NCI-H526 (cell line): ENCODE data around the gene SMIM8.
A peak's percentile ranks its signal among the peaks of the same experiment; 100 is the strongest.
"Not testable (repeated sequence)": the region's sequence is repeated elsewhere in the genome, so short reads cannot be mapped to it uniquely, and the experiment has no call there.

Experiments used
- DNase-seq, 2 experiments: peaks; one replicate each; lab custom pipeline; 2025; lab: John Stamatoyannopoulos, UW

Gene SMIM8, protein sequence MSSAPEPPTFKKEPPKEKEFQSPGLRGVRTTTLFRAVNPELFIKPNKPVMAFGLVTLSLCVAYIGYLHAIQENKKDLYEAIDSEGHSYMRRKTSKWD

GRCh38 chr6:87322304-87323212 is at the start of gene SMIM8:
TSS of gene SMIM8 (plus strand) at chr6:87322588. CDS start at chr6:87337032, 14,444 bp downstream.
- DNase-seq, result peak; percentile 20 to 90

- no peak for DNase-seq
Measured at GRCh38 chr6:87274660-87275274, 47.6 kb upstream of the SMIM8 start.

GRCh38 chr6:87276624-87277023 is 45.8 kb upstream of the SMIM8 start:
- peak; percentile 5 to 10 for DNase-seq

DNA sequence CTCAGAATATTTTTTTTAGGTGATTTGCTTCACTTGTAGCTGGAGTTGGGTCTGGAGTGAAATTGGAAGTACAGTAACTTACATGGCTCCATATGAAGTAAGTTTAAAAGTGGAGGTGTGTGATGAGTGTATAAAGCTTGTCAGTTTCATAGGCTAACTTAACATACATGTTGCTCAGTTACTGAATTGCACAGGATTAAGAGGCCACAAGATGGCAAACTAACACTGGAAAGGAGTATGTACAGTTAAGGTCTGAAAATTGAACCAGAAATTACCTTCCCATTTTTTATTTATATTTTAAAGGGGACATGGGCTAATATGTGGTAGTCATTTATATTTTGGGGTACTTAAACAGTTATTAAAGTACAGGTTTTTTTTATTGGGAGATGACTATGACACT is 45.3 kb upstream of the SMIM8 start:
- peak; percentile 28 to 44 for DNase-seq

DNA sequence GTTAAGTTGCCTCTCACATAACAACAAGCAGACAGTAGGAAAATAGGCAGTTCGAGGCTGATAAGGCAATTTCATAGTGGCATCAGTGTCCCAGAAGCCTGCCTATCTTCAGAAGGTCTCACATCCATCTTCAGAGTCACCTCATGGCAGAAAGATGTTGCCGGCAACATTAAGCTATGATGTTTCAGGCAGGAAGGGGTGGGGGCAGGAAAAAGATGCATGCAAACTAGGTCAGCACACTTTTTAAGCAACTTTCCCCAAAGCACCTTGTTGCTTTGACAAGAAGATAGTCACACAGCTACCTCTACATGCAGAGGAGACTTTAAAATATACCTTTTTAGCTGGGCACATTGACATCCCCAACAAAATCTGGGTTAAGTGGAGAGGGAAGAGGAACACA is 43.2 kb upstream of the SMIM8 start:
- DNase-seq, result no peak

DNA sequence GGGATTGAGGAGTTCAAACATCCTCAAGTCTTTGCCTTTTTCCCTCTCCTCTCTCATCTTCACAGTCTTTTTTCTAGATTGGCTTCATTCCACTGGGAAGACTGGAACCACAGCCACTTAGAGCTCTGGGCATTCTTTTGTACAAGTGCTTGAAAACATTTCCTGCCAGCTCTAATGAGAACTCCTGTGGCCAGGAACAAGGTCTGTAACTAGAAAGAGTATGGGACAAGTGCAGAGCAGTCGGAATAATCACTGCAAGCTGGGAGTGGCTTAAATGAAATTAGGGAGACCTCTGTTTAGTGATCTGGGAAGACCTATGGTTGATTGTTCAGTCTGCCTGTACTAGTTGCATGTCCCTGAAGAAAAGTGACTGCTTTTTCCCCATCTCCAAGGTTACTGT is 41.0 kb upstream of the SMIM8 start:
- no peak for DNase-seq

- no peak for DNase-seq
Measured at GRCh38 chr6:87282743-87283142, 39.6 kb upstream of the SMIM8 start.

- no peak for DNase-seq
Measured at GRCh38 chr6:87283461-87283860, 38.9 kb upstream of the SMIM8 start.

- DNase-seq, result no peak
Measured at GRCh38 chr6:87287251-87287650, 35.1 kb upstream of the SMIM8 start.

GRCh38 chr6:87289571-87289970 is 32.8 kb upstream of the SMIM8 start:
- DNase-seq, result no peak

- DNase-seq, result no peak
Measured at GRCh38 chr6:87291883-87292282, 30.5 kb upstream of the SMIM8 start.

- no peak for DNase-seq
Measured at GRCh38 chr6:87293526-87293925, 28.9 kb upstream of the SMIM8 start.

GRCh38 chr6:87297119-87297518 is 25.3 kb upstream of the SMIM8 start:
- DNase-seq, result no peak

- DNase-seq, result not testable (repeated sequence)
Measured at GRCh38 chr6:87301277-87301676, 21.1 kb upstream of the SMIM8 start.

GRCh38 chr6:87308970-87309369 is 13.4 kb upstream of the SMIM8 start:
- no peak for DNase-seq

GRCh38 chr6:87312860-87313259 is 9.5 kb upstream of the SMIM8 start:
- DNase-seq, result no peak

- DNase-seq, result no peak
Measured at GRCh38 chr6:87315071-87315470, 7.3 kb upstream of the SMIM8 start.

- DNase-seq, result no peak
Measured at GRCh38 chr6:87319271-87319987, 3.0 kb upstream of the SMIM8 start.

DNA sequence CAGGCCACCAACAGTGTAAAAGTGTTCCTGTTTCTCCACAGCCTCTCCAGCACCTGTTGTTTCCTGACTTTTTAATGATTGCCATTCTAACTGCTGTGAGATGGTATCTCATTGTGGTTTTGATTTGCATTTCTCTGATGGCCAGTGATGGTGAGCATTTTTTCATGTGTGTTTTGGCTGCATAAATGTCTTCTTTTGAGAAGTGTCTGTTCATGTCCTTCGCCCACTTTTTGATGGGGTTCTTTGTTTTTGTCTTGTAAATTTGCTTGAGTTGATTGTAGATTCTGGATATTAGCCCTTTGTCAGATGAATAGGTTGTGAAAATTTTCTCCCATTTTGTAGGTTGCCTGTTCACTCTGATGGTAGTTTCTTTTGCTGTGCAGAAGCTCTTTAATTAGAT is 1.5 kb downstream of the SMIM8 start:
- not testable (repeated sequence) for DNase-seq

GRCh38 chr6:87330961-87331360 is 8.6 kb downstream of the SMIM8 start:
- DNase-seq, result no peak

DNA sequence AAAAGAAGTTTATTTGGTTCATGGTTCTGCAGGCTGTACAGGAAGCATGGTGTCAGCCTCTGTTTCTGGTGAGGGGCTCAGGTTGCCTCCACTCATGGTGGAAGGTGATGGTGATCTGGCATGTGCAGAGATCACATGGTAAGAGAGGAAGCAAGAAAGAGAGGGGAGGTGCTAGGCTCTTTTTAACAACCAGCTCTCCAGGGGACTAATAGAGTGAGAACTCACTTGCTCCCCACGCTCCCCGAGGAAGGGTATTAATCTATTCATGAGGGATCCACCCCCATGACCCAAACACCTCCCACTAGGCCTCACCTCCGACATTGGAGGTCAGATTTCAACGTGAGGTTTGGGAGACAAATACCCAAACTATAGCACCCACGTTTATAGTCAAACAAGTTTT is 10.6 kb downstream of the SMIM8 start:
- no peak for DNase-seq

DNA sequence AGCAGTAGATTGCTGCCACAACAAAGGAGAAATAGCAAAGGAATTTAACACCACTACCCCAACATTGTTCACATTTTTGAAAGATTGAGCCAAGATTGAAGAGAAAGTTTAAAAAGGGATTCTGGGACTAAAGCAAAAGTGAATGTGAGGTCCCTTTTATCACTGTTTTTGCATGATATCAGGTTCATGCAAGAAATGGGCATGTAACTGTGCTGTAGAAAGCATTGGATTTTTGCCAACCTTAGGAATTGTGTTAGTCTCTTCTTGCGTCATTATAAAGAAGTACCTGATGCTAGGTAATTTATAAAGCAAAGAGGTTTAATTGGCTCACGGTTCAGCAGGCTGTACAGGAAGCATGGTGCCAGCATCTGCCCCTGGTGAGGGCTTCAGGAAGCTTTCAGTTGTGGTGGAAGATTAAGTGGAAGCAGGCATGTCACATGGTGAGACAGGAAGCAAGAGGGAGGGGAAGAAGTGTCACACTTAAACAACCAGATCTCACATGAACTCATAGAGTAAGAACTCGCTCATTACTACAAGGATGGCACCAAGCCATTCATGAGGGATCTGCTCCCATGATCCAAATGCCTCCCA is 11.3 kb downstream of the SMIM8 start:
- no peak for DNase-seq
